ENCODE data around the gene PPP1R14C. TPM values are rescaled to one million over a fixed set of nuclear protein-coding genes. Genes with fewer than 3 reads are reported as not detected.

PPP1R14C gene
- total and polyA plus RNA-seq, 8 donors: 0.09 to 7.3 (median 0.74) TPM

- intact Hi-C loops (cut with DNase I): no loop called here
- no peak overlapping the region for H3K27ac ChIP-seq
- H3K27me3 ChIP-seq: no peaks in the 10 kb centered on the region
- H3K9me3 ChIP-seq: no peaks in the 10 kb centered on the region
- ATAC-seq: no peak
- TF ChIP-seq CTCF (IDR thresholded peaks at IDR 0.05): no peak
- DNase-seq: no peak
- no peaks in the 10 kb centered on the region for H3K4me1 ChIP-seq
- no peaks in the 10 kb centered on the region for H3K36me3 ChIP-seq
- no peak for FAIRE-seq
- no peak overlapping the region for H3K4me3 ChIP-seq
- 63 to 64% methylated on average over 6 of the region's 6 CpGs for WGBS, 2 donors
Measured at GRCh38 chr6:150220634-150221551, 78.0 kb downstream of the PPP1R14C start.

GRCh38 chr6:150224820-150225219, 82.0 kb downstream of the PPP1R14C start:
- ATAC-seq (no peak), FAIRE-seq (no peak), DNase-seq (no peak)
- Histone ChIP-seq H3K4me3 (no peak overlapping the region), H3K36me3 (no peaks in the 10 kb centered on the region), H3K27ac (no peak overlapping the region), H3K27me3 (no peaks in the 10 kb centered on the region), H3K4me1 (no peaks in the 10 kb centered on the region), H3K9me3 (no peaks in the 10 kb centered on the region)
- no peak for TF ChIP-seq CTCF (IDR thresholded peaks at IDR 0.05)
- intact Hi-C loops (cut with DNase I): no loop called here
- WGBS, 2 donors: 69 to 74% methylated on average over 3 of the region's 3 CpGs

- H3K4me1 ChIP-seq: no peaks in the 10 kb centered on the region
- no peak for DNase-seq
- ATAC-seq: no peak
- intact Hi-C loops (cut with DNase I): no loop called here
- FAIRE-seq: no peak
- H3K27me3 ChIP-seq: no peaks in the 10 kb centered on the region
- 83 to 93% methylated on average over 3 of the region's 3 CpGs for WGBS, 2 donors
- no peak overlapping the region for H3K4me3 ChIP-seq
- no peaks in the 10 kb centered on the region for H3K9me3 ChIP-seq
- TF ChIP-seq CTCF (IDR thresholded peaks at IDR 0.05): no peak
- no peaks in the 10 kb centered on the region for H3K36me3 ChIP-seq
- H3K27ac ChIP-seq: no peak overlapping the region
Measured at GRCh38 chr6:150227281-150227680, 84.4 kb downstream of the PPP1R14C start.

GRCh38 chr6:150228072-150228733, 85.4 kb downstream of the PPP1R14C start:
- intact Hi-C loops (cut with DNase I): no loop called here
- no peaks in the 10 kb centered on the region for H3K9me3 ChIP-seq
- no peak for FAIRE-seq
- H3K27me3 ChIP-seq: no peaks in the 10 kb centered on the region
- no peak for DNase-seq
- 36 to 37% methylated on average over 5 of the region's 5 CpGs for WGBS, 2 donors
- no peak overlapping the region for H3K4me3 ChIP-seq
- H3K4me1 ChIP-seq: no peaks in the 10 kb centered on the region
- no peak overlapping the region for H3K27ac ChIP-seq
- TF ChIP-seq CTCF (IDR thresholded peaks at IDR 0.05): no peak
- no peak for ATAC-seq
- H3K36me3 ChIP-seq: no peaks in the 10 kb centered on the region
